ENCODE measurements around the gene TLR10.

Gene TLR10

DNA sequence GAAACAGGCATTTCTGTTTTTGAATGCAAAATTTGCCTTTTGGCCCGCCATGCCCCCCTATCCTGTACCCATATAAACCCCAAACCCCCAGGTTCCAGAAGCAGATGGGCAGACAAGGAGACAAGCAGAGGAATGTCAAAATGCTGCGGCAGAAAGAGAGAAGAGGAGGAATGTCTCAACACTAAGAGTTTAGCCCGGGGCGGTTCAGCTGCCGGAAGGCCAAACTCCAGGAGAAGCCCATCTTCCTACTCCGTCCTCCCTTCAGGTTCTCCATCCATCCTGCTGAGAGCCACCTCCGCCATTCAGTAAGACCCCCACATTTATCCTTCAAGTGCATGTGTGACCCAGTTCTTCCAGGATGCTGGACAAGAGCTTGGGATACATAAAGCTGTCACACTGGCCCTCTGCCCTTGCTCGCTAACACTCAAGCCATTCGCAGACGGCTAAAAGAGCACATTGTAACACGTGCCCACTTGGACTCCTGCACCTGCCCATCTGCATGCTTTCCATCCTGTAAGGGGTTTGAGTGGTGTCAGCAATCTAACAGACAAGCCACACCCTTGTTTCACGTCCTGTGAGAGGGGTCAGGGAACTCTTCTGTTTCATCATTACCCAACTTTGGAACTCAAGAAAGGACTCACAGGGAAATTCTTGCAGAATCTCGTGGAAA is 31.3 kb downstream of the TLR10 start:
- no peak for DNase-seq (ENCODE audit: low read depth, low spot score)
- H3K4me3 ChIP-seq (ENCODE audit: low read depth, low read length) = no peak overlapping the region
- ChIA-PET CTCF (no interaction called here), POLR2A (interaction anchor here (0.6 kb wide), 1 partner anchor 14 kb away, joined by 4 read pairs; no protein-coding TSS in a partner anchor)
- no peak for TF ChIP-seq CTCF (IDR thresholded peaks at IDR 0.05; ENCODE audit: insufficient read depth, low read length, missing control alignments)

- DNase-seq (ENCODE audit: low read depth, low spot score) = no peak
- no peak for TF ChIP-seq CTCF (IDR thresholded peaks at IDR 0.05; ENCODE audit: insufficient read depth, low read length, missing control alignments)
- H3K4me3 ChIP-seq (ENCODE audit: low read depth, low read length) = no peak overlapping the region
- ChIA-PET POLR2A (no interaction called here), CTCF (interaction anchor here (1.0 to 1.2 kb wide), 2 partner anchors 9 to 112 kb away, joined by 3 read pairs; no protein-coding TSS in a partner anchor)
These were observed 33.5 kb downstream of the TLR10 start for GRCh38 chr4:38749336-38749735.

DNA sequence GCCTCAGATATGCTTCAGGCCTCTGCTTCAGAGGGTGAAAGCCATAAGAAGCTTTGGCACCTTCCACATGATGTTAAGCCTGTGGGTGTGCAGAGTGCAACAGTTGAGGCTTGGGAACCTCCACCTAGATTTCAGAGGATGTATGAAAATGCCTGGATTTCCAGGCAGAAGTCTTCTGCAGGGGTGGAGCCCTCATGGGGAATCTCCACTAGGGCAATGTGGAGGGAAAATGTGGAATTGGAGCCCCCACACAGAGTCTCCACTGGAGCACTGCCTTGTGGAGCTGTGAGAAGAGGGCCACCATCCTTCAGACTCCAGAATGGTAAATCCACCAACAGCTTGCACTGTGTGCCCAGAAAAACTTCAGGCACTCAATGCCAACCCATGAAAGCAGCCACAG is 35.2 kb downstream of the TLR10 start:
- H3K4me3 ChIP-seq (ENCODE audit: low read depth, low read length) = no peak overlapping the region
- CTCF ChIA-PET = interaction anchor here (1.1 kb wide), 1 partner anchor 35 kb away, joined by 3 read pairs; the partner anchor contains the start of gene TLR10
- POLR2A ChIA-PET = no interaction called here
- no peak for DNase-seq (ENCODE audit: low read depth, low spot score)
- TF ChIP-seq CTCF (IDR thresholded peaks at IDR 0.05; ENCODE audit: insufficient read depth, low read length, missing control alignments) = no peak

GRCh38 chr4:38745881-38746280 is 36.9 kb downstream of the TLR10 start:
- TF ChIP-seq CTCF (IDR thresholded peaks at IDR 0.05; ENCODE audit: insufficient read depth, low read length, missing control alignments) = no peak
- DNase-seq (ENCODE audit: low read depth, low spot score) = no peak
- no peak overlapping the region for H3K4me3 ChIP-seq (ENCODE audit: low read depth, low read length)
- POLR2A ChIA-PET = interaction anchor here (0.6 kb wide), 1 partner anchor 112 kb away, joined by 4 read pairs; no protein-coding TSS in a partner anchor
- CTCF ChIA-PET = interaction anchor here (1.7 to 2.3 kb wide), 2 partner anchors 15 to 37 kb away, joined by 4 to 11 read pairs; partner anchors contain the start of gene TLR10

- DNase-seq (ENCODE audit: low read depth, low spot score) = no peak
- CTCF ChIA-PET = interaction anchor here (1.5 to 3.9 kb wide), 4 partner anchors 13 to 564 kb away, joined by 3 to 15 read pairs (median 8); partner anchors contain the start of gene TLR10
- no peak overlapping the region for H3K4me3 ChIP-seq (ENCODE audit: low read depth, low read length)
- TF ChIP-seq CTCF (IDR thresholded peaks at IDR 0.05; ENCODE audit: insufficient read depth, low read length, missing control alignments) = no peak
- POLR2A ChIA-PET = interaction anchor here (0.7 kb wide), 1 partner anchor 554 kb away, joined by 3 read pairs; no protein-coding TSS in a partner anchor
These were observed 38.9 kb downstream of the TLR10 start for GRCh38 chr4:38743866-38744265.

DNA sequence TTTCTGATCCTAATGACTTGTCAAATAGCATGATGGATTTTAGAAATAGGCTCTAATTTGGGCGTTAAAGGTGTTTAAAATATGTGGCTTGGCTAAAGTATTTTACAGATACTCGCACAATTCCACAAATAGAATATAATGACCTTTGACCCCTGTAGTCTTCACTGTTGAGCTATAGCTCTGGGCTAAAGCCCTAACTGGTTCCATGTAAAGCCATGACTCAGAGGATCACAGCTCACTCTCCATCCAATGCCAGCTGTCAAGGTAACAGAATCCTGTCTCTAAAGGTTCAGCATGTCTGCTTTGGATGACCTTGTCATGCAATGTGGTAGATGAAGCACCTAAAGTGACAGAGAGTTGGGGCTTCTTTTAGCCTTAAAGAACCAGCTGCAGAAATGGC is 42.5 kb downstream of the TLR10 start:
- CTCF ChIA-PET = interaction anchor here (3.9 to 4.5 kb wide), 2 partner anchors 9 to 561 kb away, joined by 15 to 37 read pairs; no protein-coding TSS in a partner anchor
- H3K4me3 ChIP-seq (ENCODE audit: low read depth, low read length) = no peak overlapping the region
- TF ChIP-seq CTCF (IDR thresholded peaks at IDR 0.05; ENCODE audit: insufficient read depth, low read length, missing control alignments) = no peak
- DNase-seq (ENCODE audit: low read depth, low spot score) = no peak
- POLR2A ChIA-PET = interaction anchor here (0.5 kb wide), 1 partner anchor 10 kb away, joined by 3 read pairs; no protein-coding TSS in a partner anchor
